ENCODE results near the gene CLPTM1L.

- TF ChIP-seq POLR2A (IDR thresholded peaks at IDR 0.05) (no peak), CTCF (IDR thresholded peaks at IDR 0.05) (no peak)
Measured at GRCh38 chr5:1314564-1314982, 30.3 kb downstream of the CLPTM1L start.
